ENCODE results near the gene SLC2A9. TPM values are rescaled to one million over a fixed set of nuclear protein-coding genes. Genes with fewer than 3 reads are reported as not detected.

SLC2A9 gene
- total RNA-seq, 1 experiment from 2014 or later = not detected

GRCh38 chr4:10023806-10024205 is 2.5 kb upstream of the SLC2A9 start:
- DNase-seq (ENCODE audit: low spot score) = no peak
- in situ Hi-C loops (cut with HindIII; ENCODE audit: low sequenced_read_pairs) = loop anchor here (10.0 kb wide), 1 partner anchor 101 kb away; no protein-coding TSS in a partner anchor

- in situ Hi-C loops (cut with HindIII; ENCODE audit: low sequenced_read_pairs) = loop anchor here (10.0 kb wide), 1 partner anchor 102 kb away; no protein-coding TSS in a partner anchor
- DNase-seq (ENCODE audit: low spot score) = no peak
Observed at GRCh38 chr4:10023050-10023419, 1.7 kb upstream of the SLC2A9 start.

GRCh38 chr4:10022346-10023049 is 1.2 kb upstream of the SLC2A9 start:
- in situ Hi-C loops (cut with HindIII; ENCODE audit: low sequenced_read_pairs) = loop anchor here (10.0 kb wide), 1 partner anchor 102 kb away; no protein-coding TSS in a partner anchor
- DNase-seq (ENCODE audit: low spot score) = no peak

GRCh38 chr4:10021653-10022023 is 341 bp upstream of the SLC2A9 start:
- no peak for DNase-seq (ENCODE audit: low spot score)
- in situ Hi-C loops (cut with HindIII; ENCODE audit: low sequenced_read_pairs) = loop anchor here (10.0 kb wide), 1 partner anchor 103 kb away; no protein-coding TSS in a partner anchor

GRCh38 chr4:10020106-10020505 is 1.2 kb downstream of the SLC2A9 start:
- in situ Hi-C loops (cut with HindIII; ENCODE audit: low sequenced_read_pairs) = loop anchor here (10.0 kb wide), 1 partner anchor 105 kb away; no protein-coding TSS in a partner anchor
- DNase-seq (ENCODE audit: low spot score) = no peak

GRCh38 chr4:10019521-10020051 is 1.7 kb downstream of the SLC2A9 start:
- DNase-seq (ENCODE audit: low spot score) = no peak
- in situ Hi-C loops (cut with HindIII; ENCODE audit: low sequenced_read_pairs) = loop anchor here (10.0 kb wide), 1 partner anchor 105 kb away; no protein-coding TSS in a partner anchor

GRCh38 chr4:10018818-10019461 is 2.4 kb downstream of the SLC2A9 start:
- peak; percentile 59 for DNase-seq (ENCODE audit: low spot score)
- in situ Hi-C loops (cut with HindIII; ENCODE audit: low sequenced_read_pairs) = no loop called here

- in situ Hi-C loops (cut with HindIII; ENCODE audit: low sequenced_read_pairs) = no loop called here
Observed at GRCh38 chr4:10017037-10017893, 4.0 kb downstream of the SLC2A9 start.

GRCh38 chr4:10016169-10016568 is 5.1 kb downstream of the SLC2A9 start:
- no peak for DNase-seq (ENCODE audit: low spot score)
- in situ Hi-C loops (cut with HindIII; ENCODE audit: low sequenced_read_pairs) = no loop called here

More at GRCh38 chr4:10017037-10017893, 4.0 kb downstream of the SLC2A9 start:
- DNase-seq (ENCODE audit: low spot score) = no peak

- in situ Hi-C loops (cut with HindIII; ENCODE audit: low sequenced_read_pairs) = no loop called here
- peak; percentile 12 for DNase-seq (ENCODE audit: low spot score)
Observed at GRCh38 chr4:10015140-10015753, 6.0 kb downstream of the SLC2A9 start.

- DNase-seq (ENCODE audit: low spot score) = no peak
- in situ Hi-C loops (cut with HindIII; ENCODE audit: low sequenced_read_pairs) = no loop called here
Observed at GRCh38 chr4:10013722-10014121, 7.6 kb downstream of the SLC2A9 start.

GRCh38 chr4:10011885-10012284 is 9.4 kb downstream of the SLC2A9 start:
- in situ Hi-C loops (cut with HindIII; ENCODE audit: low sequenced_read_pairs) = no loop called here
- no peak for DNase-seq (ENCODE audit: low spot score)

GRCh38 chr4:10011277-10011676 is 10.0 kb downstream of the SLC2A9 start:
- in situ Hi-C loops (cut with HindIII; ENCODE audit: low sequenced_read_pairs) = no loop called here
- DNase-seq (ENCODE audit: low spot score) = no peak

GRCh38 chr4:10009861-10010500 is 11.3 kb downstream of the SLC2A9 start:
- DNase-seq (ENCODE audit: low spot score) = no peak
- in situ Hi-C loops (cut with HindIII; ENCODE audit: low sequenced_read_pairs) = no loop called here

- DNase-seq (ENCODE audit: low spot score) = no peak
- in situ Hi-C loops (cut with HindIII; ENCODE audit: low sequenced_read_pairs) = no loop called here
Observed at GRCh38 chr4:10008609-10009005, 12.7 kb downstream of the SLC2A9 start.

- no peak for DNase-seq (ENCODE audit: low spot score)
- in situ Hi-C loops (cut with HindIII; ENCODE audit: low sequenced_read_pairs) = no loop called here
Observed at GRCh38 chr4:10007793-10008608, 13.3 kb downstream of the SLC2A9 start.

- in situ Hi-C loops (cut with HindIII; ENCODE audit: low sequenced_read_pairs) = no loop called here
- DNase-seq (ENCODE audit: low spot score) = no peak
Observed at GRCh38 chr4:10007436-10007740, 13.9 kb downstream of the SLC2A9 start.

Measured in G401 (cell line).